ENCODE measurements around the gene NOTO.

NOTO gene

DNA sequence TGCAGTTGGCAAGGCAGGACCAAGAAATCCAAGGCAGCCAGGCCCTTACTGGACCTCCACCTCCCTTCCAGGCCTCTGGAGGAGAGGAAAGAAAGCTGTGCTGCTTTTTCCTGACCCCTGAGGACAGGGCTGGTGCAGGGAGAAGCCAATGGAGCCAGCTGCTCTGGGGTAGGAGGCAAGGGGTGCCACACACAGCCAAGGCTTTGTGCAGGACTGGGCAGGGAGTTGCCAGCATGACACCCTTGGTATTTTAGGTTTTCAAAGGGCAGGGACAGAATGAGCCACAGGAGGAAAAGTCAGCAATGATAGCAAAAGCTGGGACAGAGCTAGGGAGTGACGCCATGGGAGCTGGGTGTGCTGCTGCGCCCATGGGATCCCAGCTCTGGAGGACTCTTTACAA is 54.6 kb downstream of the NOTO start:
- no peak for DNase-seq (ENCODE audit: low read depth in 2 of 3, low spot score in 1 of 3)

DNA sequence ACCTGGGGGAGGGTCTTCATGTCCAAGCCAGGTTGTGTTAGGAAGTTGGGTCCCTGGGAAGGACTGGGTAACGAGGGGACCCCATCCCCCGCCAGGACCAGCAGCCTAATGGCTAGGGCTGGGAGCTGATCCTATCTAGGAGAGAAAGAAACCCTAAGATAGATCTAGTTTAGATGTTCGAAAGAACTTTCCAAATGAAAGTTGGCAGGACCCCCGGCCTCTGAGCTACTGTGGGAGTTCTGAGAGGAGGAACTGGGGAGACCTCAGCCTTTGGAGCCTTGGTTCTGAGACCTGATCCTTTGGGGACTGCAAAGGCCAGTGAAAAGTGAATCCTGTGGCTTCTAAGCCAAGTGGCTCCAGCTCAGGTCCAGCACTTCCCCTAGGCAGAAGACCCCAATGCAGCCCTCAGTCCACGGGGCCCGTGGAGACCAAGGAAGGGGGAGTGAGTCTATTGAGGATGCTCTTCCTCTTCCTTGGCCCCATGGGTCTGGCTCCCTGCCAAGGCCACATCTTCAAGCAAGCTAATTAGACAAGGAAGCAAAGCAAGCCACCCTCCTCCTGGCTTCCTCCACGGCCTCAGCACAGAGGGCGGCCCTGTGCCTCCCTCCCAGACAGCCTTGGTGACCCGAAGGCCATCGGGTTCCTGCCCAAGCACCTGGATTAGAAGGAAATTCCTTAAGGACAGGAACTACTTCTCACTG is 55.2 kb downstream of the NOTO start:
- no peak for DNase-seq (ENCODE audit: low read depth in 2 of 3, low spot score in 1 of 3)

DNA sequence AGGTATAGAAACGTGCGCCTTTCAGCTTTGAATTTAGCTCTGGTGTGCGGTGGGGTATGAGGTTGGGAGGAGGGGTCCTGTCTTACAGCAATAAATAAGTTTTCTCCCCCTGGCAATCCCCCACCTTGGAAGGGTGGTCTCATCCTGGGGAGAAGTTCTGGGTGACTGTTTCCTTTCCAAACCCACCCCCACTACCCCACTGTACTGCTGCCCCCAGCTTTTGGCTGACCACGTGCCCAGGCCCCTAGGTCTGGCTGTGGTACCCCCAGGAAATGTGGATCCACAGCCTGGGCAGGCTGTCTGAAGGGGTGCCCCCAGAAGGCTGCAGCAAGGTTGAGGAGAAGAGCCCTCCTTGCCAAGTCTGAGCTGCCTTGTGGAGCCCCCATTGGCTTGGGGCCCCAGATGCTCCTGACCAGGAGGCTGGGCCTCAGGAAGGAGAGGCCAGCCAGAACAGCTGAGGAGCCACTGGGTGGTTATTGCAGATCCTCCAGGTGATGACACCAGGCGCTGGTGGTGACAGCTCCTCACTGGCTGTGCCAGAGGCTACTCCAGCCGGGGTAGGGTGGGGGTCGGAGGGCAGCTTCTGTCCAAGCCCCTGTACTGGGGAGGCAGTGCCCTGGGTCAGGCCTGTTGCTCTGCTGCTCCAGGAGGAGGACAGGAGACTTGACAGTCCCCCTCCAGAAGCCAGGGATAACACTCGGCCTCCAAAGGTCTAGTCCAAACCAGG is 56.0 kb downstream of the NOTO start:
- no peak for DNase-seq (ENCODE audit: low read depth in 2 of 3, low spot score in 1 of 3)

DNA sequence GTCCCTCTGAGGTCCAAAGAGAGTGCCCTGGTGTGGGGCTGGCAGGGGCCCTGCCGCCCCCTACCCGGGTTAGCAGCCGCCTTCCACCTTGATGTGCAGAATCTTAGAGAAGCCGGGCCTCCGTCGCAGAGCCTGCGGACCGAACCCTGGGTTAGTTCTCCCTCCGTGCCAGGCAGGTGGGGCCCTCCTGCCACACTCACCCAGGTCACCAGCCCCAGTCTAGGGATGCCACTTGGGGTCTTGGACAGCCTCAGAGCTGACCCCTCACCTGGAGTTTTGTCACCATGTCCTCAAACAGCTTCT is 56.5 kb downstream of the NOTO start:
- no peak for DNase-seq (ENCODE audit: low read depth in 2 of 3, low spot score in 1 of 3)

DNA sequence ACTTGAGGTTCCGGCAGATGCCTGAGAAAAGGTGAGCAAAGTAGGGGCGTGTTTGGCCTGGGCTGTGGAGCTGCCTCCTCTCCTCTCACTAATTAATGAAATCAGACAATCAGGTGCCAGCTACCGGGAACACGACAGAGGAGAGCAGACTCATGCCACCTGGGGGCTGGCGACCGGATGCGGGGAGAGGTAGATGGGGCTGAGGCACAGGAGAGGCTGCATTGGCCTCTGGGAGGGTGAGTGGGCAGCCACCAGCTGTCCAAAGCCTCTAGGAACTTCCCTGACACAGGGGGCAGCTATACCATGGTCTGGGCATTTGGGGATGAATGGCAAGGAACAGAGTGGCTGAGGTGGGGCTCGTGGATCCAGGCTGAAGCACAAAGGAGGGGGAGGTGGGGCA is 56.9 kb downstream of the NOTO start:
- no peak for DNase-seq (ENCODE audit: low read depth in 2 of 3, low spot score in 1 of 3)

DNA sequence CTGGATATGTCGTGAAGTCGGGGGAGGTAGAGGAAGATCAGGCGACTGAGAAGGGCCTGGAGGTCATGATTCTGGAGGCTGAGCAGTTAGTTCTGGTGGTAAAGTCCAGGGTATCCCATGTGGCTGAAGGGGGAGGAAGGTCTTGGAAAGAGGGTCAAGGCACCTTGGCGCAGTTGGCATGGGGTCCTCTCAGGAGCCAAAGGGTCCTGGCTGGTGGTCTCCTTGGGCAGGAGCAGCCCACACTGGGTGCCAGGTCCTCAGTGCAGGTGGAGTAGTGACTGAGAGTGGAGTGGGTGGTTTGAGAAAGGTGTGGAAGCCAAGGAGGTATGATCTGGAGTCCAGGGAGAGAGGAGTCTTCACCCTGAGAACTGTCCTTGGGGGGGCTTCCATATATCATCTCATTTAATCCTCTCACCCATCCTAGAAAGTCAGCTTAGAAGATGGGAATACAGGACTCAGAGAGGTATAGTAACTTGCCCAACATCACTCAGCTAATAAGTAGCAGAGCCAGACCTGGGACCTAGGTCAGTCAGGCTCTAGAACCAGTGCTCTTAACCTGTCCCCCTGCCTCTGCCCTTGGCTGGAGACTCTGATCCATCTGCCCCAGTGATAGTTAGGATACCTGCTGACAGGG is 57.4 kb downstream of the NOTO start:
- no peak for DNase-seq (ENCODE audit: low read depth in 2 of 3, low spot score in 1 of 3)

DNA sequence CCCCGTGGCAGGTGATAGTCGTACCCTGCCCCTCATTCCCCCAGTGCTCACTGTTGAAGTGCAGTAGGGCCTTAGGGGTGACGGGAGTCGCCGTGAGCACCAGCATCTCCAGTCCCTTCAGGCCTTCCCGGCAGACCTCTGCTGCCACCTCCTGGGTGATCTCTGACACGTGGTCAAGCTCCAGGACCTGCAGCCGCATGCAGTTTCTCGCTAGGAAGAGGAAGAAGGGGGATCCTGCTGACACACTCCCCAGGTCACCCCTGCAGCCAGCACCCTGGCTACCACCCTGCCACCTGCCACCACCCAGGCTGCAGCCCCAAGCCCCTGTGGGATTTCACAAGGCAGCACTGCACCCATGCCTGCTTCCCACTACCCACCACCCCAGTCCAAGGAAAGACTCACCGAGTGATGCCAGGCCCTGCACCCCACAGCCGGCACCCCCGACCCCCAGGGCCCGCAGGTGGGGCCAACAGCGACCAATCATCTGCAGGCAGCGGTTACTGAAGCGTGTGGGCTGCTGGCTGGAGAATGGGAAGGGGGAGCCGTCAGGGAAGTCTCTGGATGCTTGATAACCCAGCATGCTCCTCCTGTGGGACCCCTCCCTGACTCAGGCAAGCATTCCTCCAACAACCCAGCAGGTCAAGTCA is 58.1 kb downstream of the NOTO start:
- no peak for DNase-seq (ENCODE audit: low read depth in 2 of 3, low spot score in 1 of 3)

Measured in stimulated activated CD4-positive, alpha-beta T cell treated with anti-CD3 and anti-CD28 coated beads, Interleukin-12 subunit alpha, Interleukin-12 subunit beta, amount 100 ng/mL, for 48 hours (primary cell).